HG03196 (cell line): ENCODE results near the gene NT5DC4.
A peak's percentile ranks its signal among the peaks of the same experiment; 100 is the strongest.

Experiments
- ATAC-seq: cut with Tn5 transposase; IDR thresholded peaks from one replicate; pipeline ENCODE4 v1.9.1; 2021; ENCODE audit not compliant: unreplicated experiment

The NT5DC4 gene

GRCh38 chr2:112720785-112721184 is at the start of gene NT5DC4:
Gene NT5DC4 (plus strand): TSS chr2:112721020. CDS start chr2:112721080, 60 bp downstream.
- no peak for ATAC-seq

- ATAC-seq, result no peak
These were observed 49.0 kb upstream of the NT5DC4 start for GRCh38 chr2:112671801-112672200.

- ATAC-seq, result no peak
These were observed 47.8 kb upstream of the NT5DC4 start for GRCh38 chr2:112673008-112673407.

- ATAC-seq, result no peak
These were observed 46.6 kb upstream of the NT5DC4 start for GRCh38 chr2:112674229-112674628.

- ATAC-seq, result no peak
These were observed 41.3 kb upstream of the NT5DC4 start for GRCh38 chr2:112679484-112679883.

- no peak for ATAC-seq
These were observed 40.1 kb upstream of the NT5DC4 start for GRCh38 chr2:112680666-112681101.

- ATAC-seq, result no peak
These were observed 38.7 kb upstream of the NT5DC4 start for GRCh38 chr2:112682101-112682500.

- ATAC-seq, result no peak
These were observed 37.0 kb upstream of the NT5DC4 start for GRCh38 chr2:112683550-112684414.

- no peak for ATAC-seq
These were observed 36.4 kb upstream of the NT5DC4 start for GRCh38 chr2:112684415-112684775.

- ATAC-seq, result no peak
These were observed 35.4 kb upstream of the NT5DC4 start for GRCh38 chr2:112685271-112685884.

- no peak for ATAC-seq
These were observed 34.2 kb upstream of the NT5DC4 start for GRCh38 chr2:112686348-112687217.

- ATAC-seq, result no peak
These were observed 33.3 kb upstream of the NT5DC4 start for GRCh38 chr2:112687522-112687921.

GRCh38 chr2:112688086-112688880 is 32.5 kb upstream of the NT5DC4 start:
- ATAC-seq, result no peak

GRCh38 chr2:112690853-112691401 is 29.9 kb upstream of the NT5DC4 start:
- peak; percentile 40 for ATAC-seq

- ATAC-seq, result no peak
These were observed 28.9 kb upstream of the NT5DC4 start for GRCh38 chr2:112691881-112692281.

- peak; percentile 88 for ATAC-seq
These were observed 28.3 kb upstream of the NT5DC4 start for GRCh38 chr2:112692495-112692911.

- no peak for ATAC-seq
These were observed 27.9 kb upstream of the NT5DC4 start for GRCh38 chr2:112692918-112693317.

- no peak for ATAC-seq
These were observed 27.2 kb upstream of the NT5DC4 start for GRCh38 chr2:112693596-112693995.

GRCh38 chr2:112694182-112694581 is 26.6 kb upstream of the NT5DC4 start:
- no peak for ATAC-seq

GRCh38 chr2:112698834-112699515 is 21.8 kb upstream of the NT5DC4 start:
- ATAC-seq, result no peak
